Stimulated activated CD4-positive, alpha-beta T cell treated with anti-CD3 and anti-CD28 coated beads, Interleukin-12 subunit alpha, Interleukin-12 subunit beta, amount 100 ng/mL, for 48 hours (primary cell): ENCODE measurements around the gene LIN7B.
"Not testable (repeated sequence)": the region's sequence is repeated elsewhere in the genome, so short reads cannot be mapped to it uniquely, and the experiment has no call there.

Source experiments
- DNase-seq, 3 donors: peaks; one replicate each; pipeline ENCODE4 v3.0.0-alpha.2; 2020; ENCODE audit warnings: low read depth in 2 of 3, low spot score in 1 of 3

The LIN7B gene, protein sequence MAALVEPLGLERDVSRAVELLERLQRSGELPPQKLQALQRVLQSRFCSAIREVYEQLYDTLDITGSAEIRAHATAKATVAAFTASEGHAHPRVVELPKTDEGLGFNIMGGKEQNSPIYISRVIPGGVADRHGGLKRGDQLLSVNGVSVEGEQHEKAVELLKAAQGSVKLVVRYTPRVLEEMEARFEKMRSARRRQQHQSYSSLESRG

DNA sequence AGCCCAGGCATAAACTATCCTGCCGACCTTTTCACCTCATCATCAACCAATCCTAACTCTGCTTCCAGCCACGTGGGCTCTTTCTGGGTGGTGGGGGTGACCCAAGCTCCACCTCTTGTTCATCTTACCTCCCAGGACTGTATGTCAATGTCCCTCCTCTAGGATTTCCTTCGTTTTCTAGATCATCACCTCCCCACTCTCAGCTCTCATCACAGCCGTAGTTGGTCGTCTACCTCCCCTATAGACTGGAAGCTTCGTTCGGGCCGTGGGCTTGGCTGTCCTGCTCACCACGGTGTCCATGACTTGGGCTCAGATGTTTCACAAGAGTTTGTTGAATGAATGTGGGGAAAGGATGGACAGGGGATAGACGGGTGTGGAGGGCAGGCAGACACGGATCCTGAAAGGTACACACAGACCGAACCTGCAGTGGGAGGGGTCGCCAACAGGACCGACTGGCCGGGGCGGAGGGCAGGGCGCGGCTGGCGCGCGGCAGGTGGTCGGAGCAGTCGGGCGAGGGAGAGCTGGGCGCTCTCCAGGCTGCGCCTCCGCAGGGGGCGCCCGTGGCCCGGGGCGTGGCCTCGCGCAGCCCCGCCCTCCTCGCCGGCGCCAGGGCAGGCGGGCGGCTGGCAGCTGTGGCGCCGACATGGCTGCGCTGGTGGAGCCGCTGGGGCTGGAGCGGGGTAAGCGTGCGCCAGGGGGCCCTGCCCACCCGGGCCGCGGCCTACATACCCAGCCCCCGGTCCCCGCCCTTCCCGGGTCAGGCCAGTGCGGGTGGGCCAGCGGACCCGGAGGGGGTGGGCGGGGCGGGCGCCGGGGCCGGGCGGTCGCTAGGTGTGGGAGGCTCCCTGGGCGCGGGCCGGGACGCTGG is at the start of gene LIN7B:
TSS of gene LIN7B (plus strand) at position 609 of the 868 bp plus-strand sequence. CDS start at position 644, 35 bp downstream.
- DNase-seq: peak; percentile 51 to 65 (median 53)

DNA sequence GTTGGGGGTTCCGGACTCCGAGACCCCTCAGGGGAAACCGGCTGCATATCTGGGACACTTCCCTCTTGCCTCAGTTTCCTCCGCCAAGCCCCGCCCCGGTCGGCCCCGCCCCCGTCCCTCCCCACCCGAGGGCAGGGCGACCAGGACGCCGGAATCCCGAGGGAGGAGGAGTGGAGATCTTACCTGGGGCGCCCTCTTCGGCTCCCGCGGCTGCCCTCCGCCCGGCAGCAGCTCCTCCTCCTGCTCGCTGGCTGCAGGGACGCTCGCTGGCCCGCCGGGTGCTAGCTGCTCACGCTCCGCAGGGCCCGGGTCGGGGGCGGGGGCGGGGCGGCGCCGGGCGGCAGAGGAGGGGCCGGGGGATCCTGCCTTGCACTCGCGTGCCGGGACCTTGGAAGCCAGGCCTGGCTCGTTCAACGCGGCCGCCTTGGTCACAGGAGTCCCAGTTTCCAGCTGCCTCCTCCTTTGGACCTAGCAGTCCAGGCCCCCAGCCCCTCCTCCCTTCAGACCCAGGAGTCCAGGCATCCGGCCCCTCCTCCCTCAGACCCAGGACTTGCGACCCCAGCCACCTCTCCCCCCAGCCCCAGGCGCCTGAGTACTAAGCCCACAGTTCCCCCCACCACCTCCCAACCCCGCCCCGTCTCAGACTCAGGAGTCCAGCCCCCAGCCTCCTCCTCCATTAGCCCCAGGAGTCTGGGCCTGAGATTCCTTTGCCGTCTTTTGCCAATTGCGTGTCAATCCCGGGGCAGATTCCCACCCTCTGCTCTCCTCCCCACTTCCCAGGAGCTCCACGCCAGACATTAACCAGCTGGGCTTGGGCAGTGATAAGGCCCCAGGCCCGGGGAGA is 49.2 kb upstream of the LIN7B start, which contains the start of gene NTF4:
TSS of gene NTF4 (minus strand) at position 51 of the 844 bp plus-strand sequence. CDS start 2,821 bp downstream, outside the sequence.
- no peak for DNase-seq

DNA sequence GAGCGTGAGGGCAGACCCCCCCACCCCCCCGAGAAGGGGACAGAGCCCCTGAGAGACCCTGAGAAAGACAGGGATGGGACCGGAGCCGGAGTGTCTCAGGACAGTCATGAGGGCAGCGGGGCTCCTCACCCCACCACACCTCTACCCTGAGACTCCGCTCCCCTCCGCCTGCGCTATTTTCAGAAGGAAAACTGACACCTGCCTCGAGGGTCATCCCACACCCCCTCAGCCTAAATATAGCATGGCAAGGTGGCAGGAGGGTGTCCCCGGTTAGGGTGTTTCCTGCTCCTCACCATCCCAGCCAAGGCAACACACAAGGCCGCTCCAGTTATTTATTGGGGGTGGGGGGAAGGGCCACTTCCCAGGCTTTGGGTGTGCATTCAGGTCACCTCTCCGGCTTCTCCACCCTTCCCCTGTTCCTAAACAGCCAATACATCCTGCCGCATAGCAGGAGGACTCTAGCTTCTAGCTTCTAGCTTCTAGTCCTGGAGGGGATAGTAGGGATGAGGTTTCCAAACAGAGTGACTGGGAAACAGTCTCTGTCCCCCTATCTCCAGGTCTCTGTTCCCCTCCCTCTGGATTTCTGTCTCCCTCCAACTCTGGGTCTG is 48.2 kb upstream of the LIN7B start:
- DNase-seq: no peak

DNA sequence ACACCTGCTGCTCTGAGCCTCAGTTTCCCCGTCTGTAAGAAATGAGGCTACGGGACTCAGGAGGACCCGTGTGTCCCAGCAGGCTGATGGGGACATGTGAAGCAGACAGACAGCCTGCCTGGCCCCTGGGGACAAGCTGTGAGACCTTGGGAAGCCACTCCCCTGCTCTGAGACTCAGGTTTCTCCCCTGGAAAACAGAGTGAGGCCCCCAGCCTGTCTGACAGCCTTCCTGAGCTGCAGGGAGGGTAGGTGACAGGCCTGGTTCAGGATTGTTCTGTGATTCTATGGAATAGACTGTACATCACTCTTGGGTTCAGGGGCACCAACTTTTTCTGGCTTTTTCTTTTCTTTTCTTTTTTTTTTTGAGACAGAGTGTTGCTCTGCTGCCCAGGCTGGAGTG is 46.6 kb upstream of the LIN7B start:
- no peak for DNase-seq

DNA sequence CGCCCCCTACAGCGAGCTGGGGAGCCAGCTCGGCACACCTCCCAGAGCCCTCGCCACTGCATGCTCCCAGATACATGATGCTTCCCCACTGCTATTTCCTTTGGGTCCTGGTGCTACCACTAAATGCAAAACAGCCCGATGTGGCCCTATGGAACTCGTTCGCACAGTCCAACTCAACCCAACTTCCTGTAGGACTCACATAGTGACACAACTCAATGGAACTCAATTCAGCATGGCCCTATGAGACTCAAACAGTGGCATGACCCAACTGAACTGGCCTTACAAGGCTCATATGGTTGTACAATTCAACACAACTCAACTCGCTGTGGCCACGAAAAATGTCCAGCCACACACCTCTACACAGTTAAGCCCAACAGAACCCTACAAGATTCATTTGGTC is 45.1 kb upstream of the LIN7B start:
- DNase-seq: no peak

DNA sequence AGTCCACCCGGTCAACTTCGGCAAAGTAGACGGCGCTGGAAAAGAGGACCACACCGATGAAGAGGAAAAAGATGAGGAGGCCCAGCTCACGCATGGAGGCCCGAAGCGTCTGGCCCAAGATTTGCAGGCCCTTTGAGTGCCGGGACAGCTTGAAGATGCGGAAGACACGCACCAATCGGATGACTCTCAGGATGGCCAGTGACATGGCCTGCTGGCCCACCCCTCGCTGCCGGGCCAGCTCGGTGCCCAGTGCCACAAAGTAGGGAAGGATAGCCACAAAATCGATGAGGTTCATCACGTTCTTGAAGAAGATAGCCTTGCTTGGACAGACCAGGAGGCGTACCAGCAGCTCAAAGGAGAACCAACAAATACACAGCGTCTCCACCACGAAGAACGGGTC is 43.8 kb upstream of the LIN7B start:
- no peak for DNase-seq

DNA sequence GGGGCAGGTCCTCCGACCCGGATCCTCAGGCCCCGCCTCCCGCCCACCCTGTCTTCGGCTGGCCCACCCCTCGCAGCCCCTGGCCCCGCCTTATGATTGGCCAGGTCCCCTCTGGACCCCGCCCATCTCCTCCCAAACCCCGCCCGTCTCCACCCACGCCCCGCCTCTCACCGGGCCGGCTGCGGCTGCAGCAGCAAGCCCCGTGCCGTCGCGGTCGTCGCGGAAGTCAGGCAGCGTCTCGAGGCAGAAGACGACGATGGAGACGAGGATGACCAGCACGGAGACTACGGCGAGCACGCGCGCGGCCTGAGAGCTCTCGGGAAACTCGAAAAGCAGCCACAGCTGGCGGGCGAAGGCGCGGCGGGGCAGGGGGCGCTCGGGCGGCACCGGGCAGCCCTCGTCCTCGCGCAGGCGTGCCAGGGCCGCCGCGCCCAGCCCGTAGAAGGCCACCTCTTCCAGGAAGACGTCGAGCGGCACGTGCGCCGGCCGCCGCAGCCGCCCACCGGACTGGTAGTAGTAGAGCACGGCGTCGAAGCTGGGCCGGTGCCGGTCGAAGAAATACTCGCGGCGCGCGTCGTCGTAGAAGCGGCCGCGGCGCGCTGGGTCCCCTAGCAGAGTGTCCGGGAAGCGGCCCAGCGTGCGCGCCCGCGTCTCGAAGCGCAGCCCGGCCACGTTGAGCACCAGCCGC is 42.2 kb upstream of the LIN7B start:
- DNase-seq: no peak

DNA sequence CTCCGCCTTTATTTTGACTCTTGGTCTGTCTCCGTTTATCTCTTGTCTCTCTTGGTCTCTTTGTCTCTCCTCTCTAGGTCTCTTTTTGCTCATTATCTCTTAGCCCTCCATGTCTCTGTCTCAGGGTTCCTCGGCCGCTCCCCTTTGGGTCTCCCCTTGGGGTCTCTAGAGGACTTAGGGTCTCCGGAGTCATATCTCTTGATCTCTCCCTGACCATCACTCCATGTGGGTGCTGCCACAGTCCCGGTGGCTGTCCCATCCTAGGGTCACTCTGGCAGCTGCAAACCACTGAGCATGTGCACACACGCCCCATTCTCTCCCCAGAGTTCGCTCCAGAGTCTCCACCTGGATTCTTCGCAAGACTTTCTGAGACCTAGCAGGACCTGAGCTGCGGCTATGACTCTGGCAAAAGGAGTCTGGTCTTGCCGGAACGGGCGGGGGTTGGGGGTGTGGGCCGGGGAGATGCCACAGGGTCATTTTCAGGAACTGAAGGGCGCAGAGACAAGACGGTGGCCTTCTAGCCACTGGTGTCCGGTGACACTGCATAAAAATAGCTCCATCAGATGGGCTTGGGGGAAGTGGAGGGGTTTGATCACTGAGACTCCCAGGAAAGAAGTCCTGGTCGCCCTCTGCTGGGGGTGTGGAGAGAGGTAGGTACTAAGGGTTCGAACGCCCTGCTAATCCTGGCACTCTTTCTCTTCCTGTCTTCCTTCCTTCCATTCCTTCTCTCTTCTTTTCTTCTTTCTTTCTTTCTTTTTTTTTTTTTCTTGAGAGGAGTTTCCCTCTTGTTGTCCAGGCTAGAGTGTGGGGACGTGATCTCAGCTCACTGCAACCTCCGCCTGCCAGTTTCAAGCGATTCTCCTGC is 40.4 kb upstream of the LIN7B start:
- DNase-seq: no peak

DNA sequence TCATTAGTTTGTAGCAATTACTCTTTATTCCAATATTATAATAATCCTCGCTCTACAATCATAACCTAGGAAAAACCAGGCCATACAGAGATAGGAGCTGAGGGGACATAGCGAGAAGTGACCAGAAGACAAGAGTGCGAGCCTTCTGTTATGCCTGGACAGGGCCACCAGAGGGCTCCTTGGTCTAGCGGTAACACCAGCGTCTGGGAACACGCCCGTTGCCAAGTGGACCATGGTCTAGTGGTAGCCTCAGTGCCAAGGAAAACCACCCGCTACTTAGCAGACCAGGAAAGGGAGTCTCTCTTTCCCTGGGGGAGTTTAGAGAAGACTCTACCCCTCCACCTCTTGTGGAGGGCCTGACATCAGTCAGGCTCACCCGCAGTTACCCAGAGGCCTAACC is 39.3 kb upstream of the LIN7B start:
- not testable (repeated sequence) for DNase-seq

DNA sequence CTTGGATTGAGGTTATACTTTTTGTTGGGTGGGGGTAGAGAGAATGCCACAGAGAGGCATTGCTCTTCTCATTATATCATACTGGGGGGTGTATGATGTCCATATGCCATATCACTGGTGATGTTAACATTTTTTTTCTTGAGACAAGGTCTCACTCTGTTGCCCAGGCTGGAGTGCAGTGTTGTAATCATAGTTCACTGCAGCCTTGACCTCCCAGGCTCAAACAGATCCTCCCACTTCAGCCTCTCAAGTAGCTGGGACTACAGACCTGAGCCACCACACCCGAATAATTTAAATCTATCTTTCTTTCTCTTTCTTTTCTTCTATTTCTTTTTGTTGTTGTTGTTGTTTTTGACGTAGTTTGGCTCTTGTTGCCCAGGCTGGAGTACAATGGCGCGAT is 33.8 kb upstream of the LIN7B start:
- DNase-seq: no peak

DNA sequence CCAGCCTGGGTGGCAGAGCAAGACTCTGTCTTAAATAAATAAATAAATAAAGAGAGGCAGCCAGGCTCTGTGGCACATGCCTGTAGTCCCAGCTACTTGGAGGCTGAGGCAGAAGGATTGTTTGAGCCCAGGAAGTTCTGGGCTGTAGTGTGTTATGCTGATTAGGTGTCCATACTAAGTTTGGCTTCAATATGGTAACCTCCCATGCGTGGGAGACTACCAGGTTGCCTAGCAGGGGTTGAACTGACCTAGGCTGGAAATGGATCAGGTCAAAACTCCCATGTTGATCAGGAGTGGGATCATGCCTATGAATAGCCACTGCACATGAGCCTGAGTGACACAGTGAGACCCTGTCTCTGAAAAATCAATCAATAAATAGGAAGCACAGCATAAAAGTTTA is 32.9 kb upstream of the LIN7B start:
- no peak for DNase-seq

DNA sequence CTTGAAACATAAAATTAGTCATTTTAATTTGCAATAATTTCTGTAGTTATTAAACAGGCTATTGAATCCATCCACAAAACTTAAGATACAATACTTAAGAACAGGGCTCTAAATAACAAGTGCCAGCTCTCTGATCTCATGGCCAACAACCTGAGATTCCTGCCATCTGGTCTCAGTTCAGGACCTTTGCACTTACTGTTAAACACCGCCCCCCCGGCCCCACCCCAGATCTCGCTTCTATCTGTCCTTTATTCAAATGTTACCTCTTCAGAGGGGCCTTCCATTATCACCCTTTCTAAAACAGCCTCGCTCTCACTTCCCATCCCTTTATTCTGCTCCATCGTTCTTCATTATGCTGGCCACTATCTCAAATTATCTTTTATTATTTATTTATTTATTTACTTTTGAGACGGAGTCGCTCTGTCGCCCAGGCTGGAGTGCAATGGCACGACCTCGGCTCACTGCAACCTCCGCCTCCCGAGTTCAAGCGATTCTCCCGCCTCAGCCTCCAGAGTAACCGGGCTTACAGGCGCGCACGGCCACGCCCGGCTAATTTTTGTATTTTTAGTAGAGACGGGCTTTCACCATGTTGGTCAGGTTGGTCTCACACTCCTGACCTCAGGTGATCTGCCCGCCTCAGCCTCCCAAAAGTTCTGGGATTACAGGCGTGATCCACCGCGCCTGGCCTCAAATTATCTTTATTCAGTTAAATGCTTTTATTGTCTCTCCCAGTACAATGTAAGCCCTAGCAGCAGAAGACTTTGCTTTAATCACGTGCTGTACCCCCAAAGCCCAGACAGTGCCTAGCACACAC is 29.8 kb upstream of the LIN7B start:
- DNase-seq: no peak

DNA sequence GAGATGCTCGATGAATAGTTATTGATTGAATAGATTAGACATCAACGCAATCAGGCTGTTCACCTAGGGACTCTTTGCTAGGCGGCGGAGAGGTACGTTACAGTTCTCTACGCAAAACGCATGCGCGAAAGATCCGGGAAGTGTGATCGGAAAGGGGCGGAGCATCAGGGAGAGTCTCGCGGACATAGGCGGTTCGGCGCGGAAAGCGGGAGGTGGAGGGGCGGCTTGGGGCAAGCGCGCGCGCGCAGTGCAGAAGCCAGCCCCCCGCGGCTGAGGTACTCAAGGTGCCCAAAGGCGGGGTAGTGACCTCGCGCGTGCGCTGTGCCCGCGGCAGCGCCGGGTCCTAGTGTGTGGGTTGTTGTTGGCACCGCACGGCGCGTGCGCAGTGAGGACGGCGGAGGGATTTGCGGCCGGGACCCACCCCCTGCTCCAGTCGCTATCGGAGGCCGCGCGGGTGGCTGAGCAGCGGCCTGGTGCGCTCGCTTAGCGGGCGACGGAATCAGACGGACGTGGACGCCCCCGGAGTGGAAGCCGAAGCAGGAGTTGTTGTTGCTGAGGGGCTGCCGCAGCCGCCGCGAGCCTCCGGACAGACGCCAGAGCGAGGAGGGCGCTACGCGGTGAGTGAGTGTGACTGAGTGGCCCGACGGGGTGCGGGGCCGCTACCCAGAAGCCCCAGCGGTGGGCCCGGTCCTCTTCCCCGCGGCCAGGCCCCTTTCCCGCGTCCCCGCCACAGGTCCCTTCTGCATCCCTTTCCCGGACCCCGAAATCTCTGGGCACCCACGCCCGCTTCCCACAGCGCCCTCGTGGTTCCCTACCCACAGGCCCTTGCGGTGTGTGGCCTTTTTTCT is 28.9 kb upstream of the LIN7B start, which contains the start of gene SNRNP70:
TSS of gene SNRNP70 (plus strand) at position 432 of the 848 bp plus-strand sequence. CDS start 964 bp downstream, outside the sequence.
- DNase-seq: peak; percentile 97 to 99 (median 98)

DNA sequence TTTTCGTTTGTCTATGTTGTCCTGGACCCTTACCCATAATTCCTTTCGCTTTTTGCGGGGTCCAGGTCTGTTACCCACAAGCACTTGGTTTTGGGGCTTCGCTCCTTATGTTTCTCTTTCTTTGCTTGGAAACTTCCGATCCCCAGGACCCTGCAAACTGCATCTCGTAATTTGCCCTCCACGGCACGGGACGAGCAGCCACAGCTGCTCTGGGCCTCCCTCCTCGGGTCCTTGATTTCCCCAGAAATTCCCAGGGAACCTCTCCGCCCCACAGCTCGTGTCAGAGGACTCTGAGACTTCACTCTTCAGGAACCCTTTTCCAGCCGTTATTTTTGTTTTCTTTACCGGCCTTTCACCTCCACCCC is 28.3 kb upstream of the LIN7B start:
- no peak for DNase-seq

DNA sequence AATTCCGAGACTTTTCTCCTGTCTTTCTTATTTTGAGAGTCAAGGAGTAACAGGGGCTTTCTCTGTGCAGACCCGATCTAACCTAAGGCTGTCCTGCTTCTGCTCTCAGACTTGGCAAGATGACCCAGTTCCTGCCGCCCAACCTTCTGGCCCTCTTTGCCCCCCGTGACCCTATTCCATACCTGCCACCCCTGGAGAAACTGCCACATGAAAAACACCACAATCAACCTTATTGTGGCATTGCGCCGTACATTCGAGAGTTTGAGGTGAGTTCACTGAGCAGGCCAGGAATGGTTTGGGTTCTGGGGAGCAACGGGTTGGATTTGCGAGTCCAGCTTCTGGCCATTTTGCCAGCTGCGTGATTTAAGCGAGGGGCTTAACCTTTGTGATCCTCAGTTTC is 27.9 kb upstream of the LIN7B start:
- DNase-seq: no peak

DNA sequence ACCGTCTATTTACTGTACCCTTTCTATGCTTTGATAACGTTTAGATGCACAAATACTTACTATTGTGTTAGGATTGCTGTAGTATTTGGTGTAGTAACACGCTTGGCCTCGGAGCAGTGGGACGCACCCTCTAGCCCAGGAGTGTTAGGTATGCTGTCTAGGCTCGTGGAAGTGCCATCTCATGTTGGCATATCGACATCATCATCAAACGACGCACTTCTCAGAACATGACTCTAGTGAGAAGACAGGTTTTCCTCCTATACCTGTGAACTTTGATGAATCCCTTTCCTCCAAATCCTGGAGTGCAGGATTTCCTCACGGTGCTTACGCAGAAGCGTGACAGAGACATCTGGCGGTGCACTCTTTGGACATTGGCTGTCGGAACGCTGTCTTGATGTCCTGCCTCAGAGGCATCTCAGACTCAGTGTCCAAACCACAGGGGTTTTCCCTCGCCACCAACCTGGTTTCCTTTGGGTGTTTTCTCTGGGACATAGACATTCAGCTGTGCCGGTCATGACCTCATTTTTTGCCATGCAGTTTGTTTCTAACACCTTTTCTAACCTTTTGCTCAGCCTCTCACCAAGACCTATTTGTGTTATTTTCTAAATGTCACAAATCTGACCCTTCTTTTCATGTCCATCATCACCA is 22.7 kb upstream of the LIN7B start:
- DNase-seq: no peak

DNA sequence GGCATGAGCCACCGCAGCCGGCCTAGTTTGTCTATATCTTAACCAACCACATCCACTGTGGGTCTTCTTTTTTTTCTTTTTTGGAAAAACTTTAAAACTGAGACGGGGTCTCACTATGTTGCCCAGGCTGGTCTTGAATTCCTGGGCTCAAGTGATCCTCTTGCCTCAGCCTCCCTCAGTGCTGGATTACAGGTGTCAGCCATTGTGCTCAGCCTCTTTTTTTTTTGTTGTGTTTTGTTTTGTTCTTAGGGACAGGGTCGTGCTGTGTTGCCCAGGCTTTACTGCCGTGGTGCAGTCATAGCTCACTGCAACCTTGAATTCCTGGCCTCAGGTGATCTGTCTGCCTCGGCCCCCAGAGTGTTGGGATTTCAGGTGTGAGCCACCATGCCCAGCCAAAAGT is 21.5 kb upstream of the LIN7B start:
- DNase-seq: no peak
